H1 (cell line): Measurements from ENCODE around the gene AP2A2. TPM values are rescaled to one million over a fixed set of nuclear protein-coding genes. Genes with fewer than 3 reads are reported as not detected.

Source experiments
- TAF1 ChIP-seq: IDR thresholded peaks from 2 replicates; pipeline ENCODE4 v1.6.1; 2011; ENCODE audit warnings: mild to moderate bottlenecking, low read depth, low read length
- ZNF274 ChIP-seq: IDR thresholded peaks from 2 replicates; pipeline ENCODE4 v1.7.0; 2012; ENCODE audit warnings: low read length, borderline replicate concordance; ENCODE audit errors: extremely low read depth
- polyA plus RNA-seq, 7 experiments: library from polyadenylated mRNA; depleted of rRNA in 3 of 7; stranded (reverse) in 5 of 7; unstranded in 2 of 7; fragments of >200 nt in 5 of 7; fragments of 200-250 nt in 2 of 7; gene quantifications; 1 replicate in 5 of 7; 2 replicates in 1 of 7; 4 replicates in 1 of 7; pipeline versions ENCODE4 v1.2.1 to v1.2.3, GENCODE V29; 2011 to 2013; ENCODE audit warnings: missing spikeins in 2 of 7, mixed read lengths in 2 of 7
- total RNA-seq: library from RNA; stranded (reverse); fragmentation: NEBNext Ultra II Directional; extraction: Animal tissue kit (Norgen Biotek cat#: 25700); gene quantifications from 2 replicates; pipeline ENCODE4 v1.2.1, GENCODE V29; 2021

The AP2A2 gene
- total and polyA plus RNA-seq, 2 of the 8 experiments (the other 6 are each of a cell fraction or from before 2014, with no cell fraction given) = 50.0 to 65.0 TPM

GRCh38 chr11:972523-973211 lies 47.0 kb downstream of the AP2A2 start (continued):
- no peak for TF ChIP-seq ZNF274
- no peak for TF ChIP-seq TAF1
